Muscle layer of duodenum (tissue), 2 donors: ENCODE results near the gene TMEM125.

Source experiments
- H3K27ac ChIP-seq: one replicate; pipeline ENCODE4 v1.7.0; 2013; ENCODE audit warnings: mild to moderate bottlenecking, low read length
- H3K27me3 ChIP-seq: one replicate; pipeline ENCODE4 v1.7.0; 2013; ENCODE audit warnings: low read depth, mild to moderate bottlenecking, control low read depth, low read length
- H3K36me3 ChIP-seq, 2 donors: one replicate each; pipeline ENCODE4 v1.7.0; 2013; ENCODE audit warnings: low read length in 2 of 2, control low read depth in 1 of 2, mild to moderate bottlenecking in 1 of 2; ENCODE audit not compliant: insufficient read depth in 2 of 2, control insufficient read depth in 1 of 2
- H3K4me1 ChIP-seq, 2 donors: one replicate each; pipeline ENCODE4 v1.7.0; 2013; ENCODE audit warnings: low read length in 2 of 2, mild to moderate bottlenecking in 2 of 2, control low read depth in 1 of 2, moderate library complexity in 1 of 2; ENCODE audit not compliant: insufficient read depth in 2 of 2, control insufficient read depth in 1 of 2
- H3K4me3 ChIP-seq, 2 donors: one replicate each; pipeline ENCODE4 v1.7.0; 2013; ENCODE audit warnings: low read length in 2 of 2, low read depth in 1 of 2, mild to moderate bottlenecking in 1 of 2
- H3K9me3 ChIP-seq, 2 donors: one replicate each; pipeline ENCODE4 v1.7.0; 2013; ENCODE audit warnings: low read length in 2 of 2, control low read depth in 1 of 2, mild to moderate bottlenecking in 1 of 2; ENCODE audit not compliant: control insufficient read depth in 1 of 2
- donor health status: healthy.

The TMEM125 gene

DNA sequence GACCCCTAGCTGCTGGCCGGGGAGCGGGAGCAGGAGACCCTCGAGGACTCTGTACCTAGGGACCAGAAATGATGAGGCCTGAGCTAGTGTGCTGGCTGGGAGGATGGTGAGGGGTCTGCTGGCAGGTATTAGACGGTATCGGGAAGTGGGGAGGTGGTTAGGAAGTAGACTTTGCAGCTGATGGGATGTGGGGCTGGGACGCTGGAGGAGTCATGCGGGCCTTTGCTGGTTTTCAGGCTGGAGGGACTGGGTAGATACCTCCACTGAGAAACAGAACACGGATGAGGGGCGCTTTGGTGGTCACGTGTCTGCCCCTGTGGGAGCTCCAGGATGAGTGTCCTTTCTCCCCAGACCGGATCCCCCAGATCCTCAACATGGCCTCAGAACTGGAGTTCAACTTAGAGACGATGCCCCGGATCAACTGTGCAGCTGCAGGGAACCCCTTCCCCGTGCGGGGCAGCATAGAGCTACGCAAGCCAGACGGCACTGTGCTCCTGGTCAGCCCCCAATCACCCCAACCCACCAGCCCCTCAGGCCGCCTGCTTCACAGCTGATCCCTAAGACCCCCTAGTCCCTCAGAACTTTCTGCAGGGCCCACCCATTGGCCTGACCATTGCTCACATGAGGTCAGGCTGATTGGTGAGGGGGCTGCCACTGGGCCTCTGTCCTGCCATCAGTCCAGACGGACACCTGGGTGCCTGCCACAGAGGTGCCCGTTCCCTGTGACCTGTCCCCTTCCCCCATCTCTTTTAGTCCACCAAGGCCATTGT, 39.0 kb downstream of the TMEM125 start:
- no peak overlapping the region for H3K27ac ChIP-seq
- no peak overlapping the region for H3K4me3 ChIP-seq
- H3K4me1 ChIP-seq: no peaks in the 10 kb centered on the region
- H3K36me3 ChIP-seq: no peaks in the 10 kb centered on the region
- H3K27me3 ChIP-seq: no peaks in the 10 kb centered on the region
- H3K9me3 ChIP-seq: no peaks in the 10 kb centered on the region

DNA sequence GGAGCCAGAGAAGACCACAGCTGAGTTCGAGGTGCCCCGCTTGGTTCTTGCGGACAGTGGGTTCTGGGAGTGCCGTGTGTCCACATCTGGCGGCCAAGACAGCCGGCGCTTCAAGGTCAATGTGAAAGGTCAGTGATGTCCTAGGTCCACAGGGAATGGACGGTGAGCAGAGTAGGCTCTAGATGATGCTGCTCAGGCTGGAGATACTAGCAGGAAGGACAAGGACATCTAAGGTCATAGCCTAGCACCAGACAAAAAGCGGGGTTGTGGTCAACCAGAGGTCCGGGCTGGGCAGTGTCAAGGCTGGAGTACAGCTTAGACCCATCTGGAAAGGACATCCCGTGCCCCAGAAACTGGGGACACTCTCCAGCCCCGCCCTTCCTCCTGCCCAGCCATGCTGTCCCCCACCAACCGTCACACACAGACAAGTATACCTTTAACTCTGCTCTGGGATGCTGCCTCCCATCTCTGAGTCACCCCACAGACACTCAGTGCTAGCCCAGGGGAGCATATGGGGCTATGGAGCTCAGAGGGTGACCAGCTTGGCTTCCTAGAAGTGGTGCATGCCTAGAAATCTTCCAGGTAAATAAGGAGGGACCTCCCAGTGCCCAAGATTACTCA, 39.7 kb downstream of the TMEM125 start:
- no peaks in the 10 kb centered on the region for H3K27me3 ChIP-seq
- H3K4me1 ChIP-seq: no peaks in the 10 kb centered on the region
- no peaks in the 10 kb centered on the region for H3K9me3 ChIP-seq
- no peak overlapping the region for H3K27ac ChIP-seq
- H3K4me3 ChIP-seq: no peak overlapping the region
- no peaks in the 10 kb centered on the region for H3K36me3 ChIP-seq

DNA sequence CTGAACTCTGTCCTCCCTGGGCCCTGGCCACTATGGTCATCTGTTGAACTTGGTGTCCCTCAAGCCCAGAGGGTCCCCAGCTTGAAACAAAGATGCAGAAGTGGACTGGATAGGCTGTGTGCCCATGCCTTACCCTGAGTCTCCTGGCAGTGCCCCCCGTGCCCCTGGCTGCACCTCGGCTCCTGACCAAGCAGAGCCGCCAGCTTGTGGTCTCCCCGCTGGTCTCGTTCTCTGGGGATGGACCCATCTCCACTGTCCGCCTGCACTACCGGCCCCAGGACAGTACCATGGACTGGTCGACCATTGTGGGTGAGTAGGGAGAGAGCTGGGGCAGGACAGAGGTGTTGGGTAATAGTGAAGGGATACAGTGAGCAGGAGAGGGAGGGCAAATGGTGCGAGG, 41.7 kb downstream of the TMEM125 start:
- no peaks in the 10 kb centered on the region for H3K4me1 ChIP-seq
- H3K36me3 ChIP-seq: no peaks in the 10 kb centered on the region
- no peaks in the 10 kb centered on the region for H3K9me3 ChIP-seq
- no peak overlapping the region for H3K27ac ChIP-seq
- H3K4me3 ChIP-seq: no peak overlapping the region
- H3K27me3 ChIP-seq: no peaks in the 10 kb centered on the region

DNA sequence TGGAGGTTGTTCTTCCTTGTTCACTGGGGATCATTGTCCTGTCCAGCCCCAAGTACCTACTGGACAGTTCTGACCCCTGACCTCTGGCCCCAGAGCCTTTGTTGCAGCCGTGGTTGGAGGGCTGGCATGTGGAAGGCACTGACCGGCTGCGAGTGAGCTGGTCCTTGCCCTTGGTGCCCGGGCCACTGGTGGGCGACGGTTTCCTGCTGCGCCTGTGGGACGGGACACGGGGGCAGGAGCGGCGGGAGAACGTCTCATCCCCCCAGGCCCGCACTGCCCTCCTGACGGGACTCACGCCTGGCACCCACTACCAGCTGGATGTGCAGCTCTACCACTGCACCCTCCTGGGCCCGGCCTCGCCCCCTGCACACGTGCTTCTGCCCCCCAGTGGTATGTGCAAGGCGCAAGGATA, 42.4 kb downstream of the TMEM125 start:
- Histone ChIP-seq H3K4me3 (no peak overlapping the region), H3K27me3 (no peaks in the 10 kb centered on the region), H3K9me3 (no peaks in the 10 kb centered on the region), H3K36me3 (no peaks in the 10 kb centered on the region), H3K4me1 (no peaks in the 10 kb centered on the region), H3K27ac (no peak overlapping the region)

DNA sequence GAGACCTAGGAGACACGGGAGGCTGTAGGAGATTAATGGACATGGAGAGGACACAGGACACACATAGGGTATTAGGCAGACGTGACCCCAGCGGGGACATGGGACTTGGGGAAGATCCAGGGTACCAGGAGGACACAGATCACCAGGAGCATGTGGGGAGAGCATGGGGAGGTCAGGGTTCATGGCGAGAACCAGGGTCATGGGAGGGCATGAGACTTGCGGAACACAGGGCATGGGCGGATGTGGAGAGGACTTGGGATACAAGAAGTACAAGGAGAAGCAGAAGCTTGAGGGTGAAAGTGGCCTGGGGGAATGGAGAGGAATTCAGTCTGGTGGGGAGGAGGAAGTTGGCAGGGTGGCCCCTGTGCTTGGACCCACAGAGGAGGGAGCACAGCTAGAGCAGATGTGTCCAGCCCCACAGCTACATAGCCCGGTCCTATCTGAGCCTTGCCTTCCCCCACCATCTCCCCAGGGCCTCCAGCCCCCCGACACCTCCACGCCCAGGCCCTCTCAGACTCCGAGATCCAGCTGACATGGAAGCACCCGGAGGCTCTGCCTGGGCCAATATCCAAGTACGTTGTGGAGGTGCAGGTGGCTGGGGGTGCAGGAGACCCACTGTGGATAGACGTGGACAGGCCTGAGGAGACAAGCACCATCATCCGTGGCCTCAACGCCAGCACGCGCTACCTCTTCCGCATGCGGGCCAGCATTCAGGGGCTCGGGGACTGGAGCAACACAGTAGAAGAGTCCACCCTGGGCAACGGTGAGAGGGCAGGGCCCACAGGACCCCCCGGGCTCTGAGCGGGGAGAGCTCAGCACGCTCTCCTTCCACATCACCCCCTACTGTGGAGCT, 43.1 kb downstream of the TMEM125 start:
- Histone ChIP-seq H3K4me1 (no peaks in the 10 kb centered on the region), H3K27ac (no peak overlapping the region), H3K36me3 (no peaks in the 10 kb centered on the region), H3K9me3 (no peaks in the 10 kb centered on the region), H3K27me3 (no peaks in the 10 kb centered on the region), H3K4me3 (no peak overlapping the region)

DNA sequence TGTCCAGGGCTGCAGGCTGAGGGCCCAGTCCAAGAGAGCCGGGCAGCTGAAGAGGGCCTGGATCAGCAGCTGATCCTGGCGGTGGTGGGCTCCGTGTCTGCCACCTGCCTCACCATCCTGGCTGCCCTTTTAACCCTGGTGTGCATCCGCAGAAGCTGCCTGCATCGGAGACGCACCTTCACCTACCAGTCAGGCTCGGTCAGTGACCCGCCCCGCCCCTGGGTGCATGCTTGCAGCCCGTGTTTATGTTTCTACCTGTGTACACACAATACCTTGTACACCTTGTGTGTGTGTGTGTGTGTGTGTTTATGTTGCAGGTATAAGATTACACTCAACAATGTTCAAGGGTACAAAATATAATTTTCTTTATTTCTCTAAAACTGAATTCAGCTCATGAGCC, 44.0 kb downstream of the TMEM125 start:
- Histone ChIP-seq H3K27ac (no peak overlapping the region), H3K4me3 (no peak overlapping the region), H3K27me3 (no peaks in the 10 kb centered on the region), H3K4me1 (no peaks in the 10 kb centered on the region), H3K9me3 (no peaks in the 10 kb centered on the region), H3K36me3 (no peaks in the 10 kb centered on the region)

DNA sequence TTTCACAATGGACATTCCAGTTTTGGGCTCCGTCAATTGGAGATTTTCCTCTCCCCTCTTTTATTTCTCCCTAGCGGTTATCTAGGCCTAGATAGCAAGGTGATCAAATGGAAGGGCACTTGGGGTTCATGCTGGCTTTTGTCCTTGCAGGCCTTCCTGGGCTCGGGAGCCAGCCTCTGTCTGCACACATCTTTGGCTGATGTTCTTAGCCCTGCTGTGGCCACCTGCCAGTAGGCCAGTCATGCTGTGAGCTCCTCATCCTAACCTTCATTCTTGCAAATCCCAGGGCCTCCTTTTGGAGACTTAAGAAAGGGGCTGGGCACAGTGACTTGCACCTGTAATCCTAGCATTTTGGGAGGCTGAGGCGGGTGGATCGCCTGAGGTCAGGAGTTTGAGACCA, 44.5 kb downstream of the TMEM125 start:
- no peak overlapping the region for H3K27ac ChIP-seq
- H3K4me1 ChIP-seq: no peaks in the 10 kb centered on the region
- H3K36me3 ChIP-seq: no peaks in the 10 kb centered on the region
- no peaks in the 10 kb centered on the region for H3K9me3 ChIP-seq
- H3K4me3 ChIP-seq: no peak overlapping the region
- no peaks in the 10 kb centered on the region for H3K27me3 ChIP-seq

DNA sequence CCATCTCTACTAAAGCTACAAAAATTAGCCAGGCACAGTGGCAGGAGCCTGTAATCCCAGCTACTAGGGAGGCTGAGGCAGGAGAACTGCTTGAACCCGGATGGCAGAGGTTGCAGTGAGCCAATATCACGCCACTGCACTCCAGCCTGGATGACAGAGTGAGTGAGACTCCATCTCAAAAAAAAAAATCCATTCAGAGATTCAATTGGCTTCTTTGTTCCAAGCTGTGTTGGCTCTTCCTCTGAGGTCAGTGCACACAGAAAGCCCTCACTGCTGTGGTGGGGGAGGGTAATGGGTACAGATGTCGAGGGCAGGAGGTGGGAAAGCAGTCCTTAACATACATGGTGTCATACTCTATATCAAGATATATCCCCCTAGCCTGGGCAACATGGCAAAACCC, 45.7 kb downstream of the TMEM125 start:
- Histone ChIP-seq H3K4me1 (no peaks in the 10 kb centered on the region), H3K36me3 (no peaks in the 10 kb centered on the region), H3K9me3 (no peaks in the 10 kb centered on the region), H3K27ac (no peak overlapping the region), H3K27me3 (no peaks in the 10 kb centered on the region), H3K4me3 (no peak overlapping the region)

DNA sequence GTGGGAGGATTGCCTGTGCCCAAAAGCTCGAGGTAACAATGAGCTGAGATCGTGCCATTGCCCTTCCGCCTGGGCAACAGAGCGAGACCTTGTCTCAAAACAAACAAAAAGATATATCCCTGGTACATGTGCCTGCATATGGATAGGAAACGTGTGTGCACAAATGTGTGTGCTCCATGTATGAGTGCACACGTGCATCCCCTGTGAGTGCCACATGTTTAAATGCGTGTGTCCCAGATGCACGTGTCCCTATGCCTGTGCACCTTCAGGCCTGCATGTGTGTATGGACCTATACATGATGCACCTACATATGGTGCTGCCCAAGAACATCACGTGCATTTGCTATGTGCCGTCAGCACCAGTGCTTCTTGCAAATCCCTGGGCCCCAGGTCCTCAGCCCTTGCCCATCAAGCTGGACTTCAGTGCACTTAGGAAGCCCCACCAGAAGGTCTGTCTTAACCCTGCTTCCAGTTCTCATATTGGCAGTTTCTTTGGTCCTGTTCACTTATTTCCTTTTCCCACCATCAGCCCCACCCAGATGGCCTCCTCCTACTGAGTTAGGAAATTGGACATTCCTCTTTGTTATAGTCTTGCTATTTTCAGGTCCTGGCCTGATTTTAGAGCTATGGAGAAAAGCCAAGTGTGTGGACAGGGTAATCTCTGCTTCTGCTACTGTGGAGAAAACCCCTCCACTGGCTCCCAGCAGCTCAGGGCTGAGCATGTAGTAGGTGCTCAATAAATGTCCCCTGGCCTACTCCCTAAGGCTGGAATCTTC, 46.4 kb downstream of the TMEM125 start:
- Histone ChIP-seq H3K9me3 (no peaks in the 10 kb centered on the region), H3K27me3 (no peaks in the 10 kb centered on the region), H3K4me1 (no peaks in the 10 kb centered on the region), H3K4me3 (no peak overlapping the region), H3K36me3 (no peaks in the 10 kb centered on the region), H3K27ac (no peak overlapping the region)

DNA sequence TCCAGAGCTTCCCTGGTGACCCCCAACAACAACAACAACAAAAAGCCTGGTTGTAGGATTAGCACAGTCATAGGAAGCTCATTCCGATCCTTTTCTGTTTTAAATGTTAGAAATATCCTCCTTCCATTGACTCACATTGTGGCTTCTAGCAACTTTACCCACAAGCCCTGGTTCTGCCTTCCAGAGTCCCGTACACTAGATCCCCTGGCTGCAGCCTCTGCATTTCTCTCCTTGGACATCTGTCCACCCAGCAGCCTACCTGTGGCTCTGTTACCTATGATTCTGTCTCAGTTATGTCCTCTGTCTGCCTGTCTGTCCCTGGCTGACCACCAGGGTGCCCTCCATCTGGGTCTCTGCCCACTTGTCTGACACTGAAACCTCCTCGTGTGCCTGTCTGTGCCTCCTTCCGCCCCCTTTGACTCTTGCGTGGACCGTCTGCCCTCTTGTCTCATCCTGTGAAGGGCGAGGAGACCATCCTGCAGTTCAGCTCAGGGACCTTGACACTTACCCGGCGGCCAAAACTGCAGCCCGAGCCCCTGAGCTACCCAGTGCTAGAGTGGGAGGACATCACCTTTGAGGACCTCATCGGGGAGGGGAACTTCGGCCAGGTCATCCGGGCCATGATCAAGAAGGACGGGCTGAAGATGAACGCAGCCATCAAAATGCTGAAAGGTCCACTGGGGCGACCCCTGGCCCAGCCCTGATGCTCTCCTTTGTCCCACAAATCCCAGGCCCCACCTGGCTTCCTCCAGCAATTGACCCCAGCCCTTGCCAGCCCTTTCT, 47.1 kb downstream of the TMEM125 start:
- H3K27me3 ChIP-seq: no peaks in the 10 kb centered on the region
- no peaks in the 10 kb centered on the region for H3K36me3 ChIP-seq
- H3K27ac ChIP-seq: no peak overlapping the region
- no peak overlapping the region for H3K4me3 ChIP-seq
- H3K4me1 ChIP-seq: no peaks in the 10 kb centered on the region
- H3K9me3 ChIP-seq: no peaks in the 10 kb centered on the region
